Trophoblast cell (in vitro differentiated cells and primary cell): ENCODE results near the gene MND1. TPM values are rescaled to one million over a fixed set of nuclear protein-coding genes. Genes with fewer than 3 reads are reported as not detected.

Source experiments
- DNase-seq, 2 donors: peaks; one replicate each; pipeline ENCODE4 v3.0.0-alpha.2; 2016
- H2AFZ ChIP-seq: 2 replicates; pipeline ENCODE4 v1.6.1; 2013; ENCODE audit warnings: low read length, moderate library complexity, mild to moderate bottlenecking; ENCODE audit not compliant: insufficient read depth, poor library complexity
- H2AK5ac ChIP-seq: 2 replicates; pipeline ENCODE4 v1.6.1; 2013; ENCODE audit warnings: mild to moderate bottlenecking, low read length
- H2BK120ac ChIP-seq: 2 replicates; pipeline ENCODE4 v1.6.1; 2013; ENCODE audit warnings: low read length, mild to moderate bottlenecking, moderate library complexity; ENCODE audit not compliant: insufficient read depth, poor library complexity
- H2BK12ac ChIP-seq: 2 replicates; pipeline ENCODE4 v1.6.1; 2013; ENCODE audit warnings: mild to moderate bottlenecking, low read length, moderate library complexity
- H2BK5ac ChIP-seq: 2 replicates; pipeline ENCODE4 v1.6.1; 2013; ENCODE audit warnings: low read length, low read depth, moderate library complexity, mild to moderate bottlenecking; ENCODE audit not compliant: poor library complexity
- H3K14ac ChIP-seq: 2 replicates; pipeline ENCODE4 v1.6.1; 2013; ENCODE audit warnings: mild to moderate bottlenecking, low read length
- H3K18ac ChIP-seq: 2 replicates; pipeline ENCODE4 v1.6.1; 2013; ENCODE audit warnings: mild to moderate bottlenecking, low read length
- H3K23ac ChIP-seq: 2 replicates; pipeline ENCODE4 v1.6.1; 2013; ENCODE audit warnings: low read length
- H3K27ac ChIP-seq: 2 replicates; pipeline ENCODE4 v1.5.1; 2013; ENCODE audit warnings: low read depth, mild to moderate bottlenecking, inconsistent platforms, low read length, moderate library complexity
- H3K27me3 ChIP-seq: 2 replicates; pipeline ENCODE4 v1.6.1; 2013; ENCODE audit warnings: inconsistent platforms, mild to moderate bottlenecking, low read length, moderate library complexity; ENCODE audit not compliant: insufficient read depth
- H3K36me3 ChIP-seq, 2 experiments: 1 replicate in 1 of 2; 2 replicates in 1 of 2; pipeline ENCODE4 v1.6.1; 2013; ENCODE audit warnings: low read length in 2 of 2, mild to moderate bottlenecking in 2 of 2, moderate library complexity in 1 of 2; ENCODE audit not compliant: insufficient read depth in 2 of 2, control insufficient read depth in 1 of 2
- H3K4ac ChIP-seq: 2 replicates; pipeline ENCODE4 v1.6.1; 2013; ENCODE audit warnings: low read depth, mild to moderate bottlenecking, low read length, moderate library complexity
- H3K4me1 ChIP-seq, 2 experiments: 1 replicate in 1 of 2; 2 replicates in 1 of 2; pipeline ENCODE4 v1.6.1; 2013; ENCODE audit warnings: low read length in 2 of 2, mild to moderate bottlenecking in 2 of 2, moderate library complexity in 1 of 2; ENCODE audit not compliant: insufficient read depth in 2 of 2, control insufficient read depth in 1 of 2
- H3K4me2 ChIP-seq: 2 replicates; pipeline ENCODE4 v1.6.1; 2013; ENCODE audit warnings: inconsistent platforms, mild to moderate bottlenecking, low read length, moderate library complexity
- H3K4me3 ChIP-seq: 2 replicates; pipeline ENCODE4 v1.5.1; 2013; ENCODE audit warnings: mild to moderate bottlenecking, low read depth, low read length, inconsistent platforms
- H3K79me1 ChIP-seq: one replicate; pipeline ENCODE4 v1.6.1; 2013; ENCODE audit warnings: low read length
- H3K79me2 ChIP-seq: 2 replicates; pipeline ENCODE4 v1.6.1; 2013; ENCODE audit warnings: low read length, mild to moderate bottlenecking; ENCODE audit not compliant: control insufficient read depth, insufficient read depth, poor library complexity
- H3K9ac ChIP-seq: 2 replicates; pipeline ENCODE4 v1.6.1; 2013; ENCODE audit warnings: mild to moderate bottlenecking, low read length
- H3K9me3 ChIP-seq: 2 replicates; pipeline ENCODE4 v1.6.1; 2013; ENCODE audit warnings: low read depth, mild to moderate bottlenecking, control low read depth, inconsistent platforms, low read length; ENCODE audit not compliant: insufficient read depth
- H4K12ac ChIP-seq: 2 replicates; pipeline ENCODE4 v1.6.1; 2013; ENCODE audit warnings: low read depth, mild to moderate bottlenecking, low read length, moderate library complexity
- H4K8ac ChIP-seq: 2 replicates; pipeline ENCODE4 v1.6.1; 2013; ENCODE audit warnings: low read depth, mild to moderate bottlenecking, low read length, moderate library complexity
- H4K91ac ChIP-seq: one replicate; pipeline ENCODE4 v1.6.1; 2013; ENCODE audit warnings: low read depth, mild to moderate bottlenecking, low read length, moderate library complexity
- WGBS: extraction: QIAGEN DNeasy Blood & Tissue Kit; methylation state at CpG from one replicate; pipeline ENCODE4 v1.1.7; 2013; ENCODE audit warnings: missing lambda C conversion rate; ENCODE audit not compliant: insufficient read length, insufficient coverage; ENCODE audit errors: extremely low coverage; 5-methylcytosine and 5-hydroxymethylcytosine counted together
- polyA plus RNA-seq: library from polyadenylated mRNA; stranded (reverse); fragments of 200-250 nt; gene quantifications from 2 replicates; pipeline ENCODE4 v1.2.3, GENCODE V29; 2013

Gene MND1
- 11.4 and 13.8 TPM in 2 replicates for polyA plus RNA-seq

- peak within 1 kb of the TSS; percentile 66 for H4K12ac ChIP-seq
- H3K4me2 ChIP-seq = peak within 1 kb of the TSS; percentile 100
- H3K79me2 ChIP-seq = peaks cover 5% of the 10 kb centered on the region
- peak within 1 kb of the TSS; percentile 68 for H4K91ac ChIP-seq
- WGBS = no CpG with 5 or more reads among the region's 86 CpGs
- peak within 1 kb of the TSS; percentile 95 for H3K14ac ChIP-seq
- no peak within 1 kb of the TSS for H2AK5ac ChIP-seq
- H3K27me3 ChIP-seq = no peaks in the 10 kb centered on the region
- H3K23ac ChIP-seq = no peak within 1 kb of the TSS
- H2BK5ac ChIP-seq = peak within 1 kb of the TSS; percentile 68
- peaks cover 6% of the 10 kb centered on the region for H3K79me1 ChIP-seq
- peak within 1 kb of the TSS; percentile 65 for H4K8ac ChIP-seq
- peak within 1 kb of the TSS; percentile 73 for H3K18ac ChIP-seq
- peaks cover 2 to 3% of the 10 kb centered on the region in 2 experiments for H3K4me1 ChIP-seq
- H3K9me3 ChIP-seq = no peaks in the 10 kb centered on the region
- peak within 1 kb of the TSS; percentile 72 for H2BK120ac ChIP-seq
- DNase-seq = peak; percentile 62 to 81
- H2BK12ac ChIP-seq = no peak within 1 kb of the TSS
- peak within 1 kb of the TSS; percentile 83 for H3K4me3 ChIP-seq
- H3K9ac ChIP-seq = peak within 1 kb of the TSS; percentile 89
- H3K27ac ChIP-seq = peak within 1 kb of the TSS; percentile 7
- H3K36me3 ChIP-seq = no peaks in the 10 kb centered on the region
- peak within 1 kb of the TSS; percentile 84 for H2AFZ ChIP-seq
- H3K4ac ChIP-seq = peak within 1 kb of the TSS; percentile 29
These were observed at the start of gene MND1 for GRCh38 chr4:153344131-153345011. TSS of gene MND1 (plus strand) at chr4:153344688. CDS start at chr4:153344738, 50 bp downstream.

- no peak overlapping the region for H3K9ac ChIP-seq
- H3K79me1 ChIP-seq = peaks cover 2% of the 10 kb centered on the region
- WGBS = no CpG with 5 or more reads among the region's 40 CpGs
- H2BK120ac ChIP-seq = no peak overlapping the region
- no peak overlapping the region for H2AFZ ChIP-seq
- H3K27ac ChIP-seq = no peak overlapping the region
- H2BK12ac ChIP-seq = no peak overlapping the region
- H3K4me1 ChIP-seq = peaks cover 2 to 3% of the 10 kb centered on the region in 2 experiments
- H4K8ac ChIP-seq = no peak overlapping the region
- H3K27me3 ChIP-seq = no peaks in the 10 kb centered on the region
- H3K4ac ChIP-seq = no peak overlapping the region
- H3K9me3 ChIP-seq = peaks cover 7% of the 10 kb centered on the region
- H3K4me3 ChIP-seq = no peak overlapping the region
- no peak overlapping the region for H4K91ac ChIP-seq
- H4K12ac ChIP-seq = no peak overlapping the region
- H2AK5ac ChIP-seq = no peak overlapping the region
- DNase-seq = peak; percentile 1 to 52
- H3K18ac ChIP-seq = no peak overlapping the region
- H3K79me2 ChIP-seq = no peaks in the 10 kb centered on the region
- H3K14ac ChIP-seq = no peak overlapping the region
- H3K36me3 ChIP-seq = peaks cover 2 to 3% of the 10 kb centered on the region in 2 experiments
- H2BK5ac ChIP-seq = no peak overlapping the region
- H3K23ac ChIP-seq = no peak overlapping the region
- H3K4me2 ChIP-seq = no peak overlapping the region
These were observed 49.2 kb upstream of the MND1 start for GRCh38 chr4:153295131-153295755.

- H3K9ac ChIP-seq = no peak overlapping the region
- H3K4me3 ChIP-seq = no peak overlapping the region
- H3K79me1 ChIP-seq = peaks cover 2% of the 10 kb centered on the region
- H3K79me2 ChIP-seq = no peaks in the 10 kb centered on the region
- H2BK120ac ChIP-seq = no peak overlapping the region
- H3K4me2 ChIP-seq = no peak overlapping the region
- H3K14ac ChIP-seq = no peak overlapping the region
- H3K4ac ChIP-seq = no peak overlapping the region
- no CpG with 5 or more reads among the region's 11 CpGs for WGBS
- DNase-seq = no peak
- H3K9me3 ChIP-seq = peaks cover 7% of the 10 kb centered on the region
- H2BK12ac ChIP-seq = no peak overlapping the region
- no peak overlapping the region for H3K27ac ChIP-seq
- no peak overlapping the region for H3K23ac ChIP-seq
- H3K18ac ChIP-seq = no peak overlapping the region
- H3K36me3 ChIP-seq = peaks cover 2 to 3% of the 10 kb centered on the region in 2 experiments
- no peak overlapping the region for H2AFZ ChIP-seq
- H4K91ac ChIP-seq = no peak overlapping the region
- H4K12ac ChIP-seq = no peak overlapping the region
- peaks cover 2 to 3% of the 10 kb centered on the region in 2 experiments for H3K4me1 ChIP-seq
- no peak overlapping the region for H2AK5ac ChIP-seq
- no peak overlapping the region for H4K8ac ChIP-seq
- H3K27me3 ChIP-seq = no peaks in the 10 kb centered on the region
- no peak overlapping the region for H2BK5ac ChIP-seq
These were observed 48.3 kb upstream of the MND1 start for GRCh38 chr4:153296040-153296823.

GRCh38 chr4:153297116-153297515 lies 47.4 kb upstream of the MND1 start:
- H3K79me2 ChIP-seq = no peaks in the 10 kb centered on the region
- H2BK12ac ChIP-seq = no peak overlapping the region
- H3K79me1 ChIP-seq = peaks cover 2% of the 10 kb centered on the region
- H3K18ac ChIP-seq = no peak overlapping the region
- no CpG with 5 or more reads among the region's 8 CpGs for whole genome bisulfite sequencing
- H2BK5ac ChIP-seq = no peak overlapping the region
- H3K4me2 ChIP-seq = no peak overlapping the region
- H2BK120ac ChIP-seq = no peak overlapping the region
- peak; percentile 60 to 87 for DNase-seq
- H3K9ac ChIP-seq = no peak overlapping the region
- no peak overlapping the region for H3K14ac ChIP-seq
- H3K23ac ChIP-seq = no peak overlapping the region
- no peaks in the 10 kb centered on the region for H3K27me3 ChIP-seq
- no peak overlapping the region for H3K4ac ChIP-seq
- H2AK5ac ChIP-seq = no peak overlapping the region
- H3K27ac ChIP-seq = no peak overlapping the region
- H3K9me3 ChIP-seq = peaks cover 7% of the 10 kb centered on the region
- no peak overlapping the region for H3K4me3 ChIP-seq
- H3K36me3 ChIP-seq = peaks cover 2 to 3% of the 10 kb centered on the region in 2 experiments
- peaks cover 2 to 3% of the 10 kb centered on the region in 2 experiments for H3K4me1 ChIP-seq
- no peak overlapping the region for H4K91ac ChIP-seq
- H4K12ac ChIP-seq = no peak overlapping the region
- no peak overlapping the region for H2AFZ ChIP-seq
- no peak overlapping the region for H4K8ac ChIP-seq
